NCI-H748 (cell line): ENCODE data around the gene CHFR.
A peak's percentile ranks its signal among the peaks of the same experiment; 100 is the strongest.
"Not testable (repeated sequence)": the region's sequence is repeated elsewhere in the genome, so short reads cannot be mapped to it uniquely, and the experiment has no call there.

Experiments used
- DNase-seq: peaks from one replicate; lab custom pipeline; 2025; ENCODE audit not compliant: unreplicated experiment; lab: John Stamatoyannopoulos, UW

The CHFR gene

DNA sequence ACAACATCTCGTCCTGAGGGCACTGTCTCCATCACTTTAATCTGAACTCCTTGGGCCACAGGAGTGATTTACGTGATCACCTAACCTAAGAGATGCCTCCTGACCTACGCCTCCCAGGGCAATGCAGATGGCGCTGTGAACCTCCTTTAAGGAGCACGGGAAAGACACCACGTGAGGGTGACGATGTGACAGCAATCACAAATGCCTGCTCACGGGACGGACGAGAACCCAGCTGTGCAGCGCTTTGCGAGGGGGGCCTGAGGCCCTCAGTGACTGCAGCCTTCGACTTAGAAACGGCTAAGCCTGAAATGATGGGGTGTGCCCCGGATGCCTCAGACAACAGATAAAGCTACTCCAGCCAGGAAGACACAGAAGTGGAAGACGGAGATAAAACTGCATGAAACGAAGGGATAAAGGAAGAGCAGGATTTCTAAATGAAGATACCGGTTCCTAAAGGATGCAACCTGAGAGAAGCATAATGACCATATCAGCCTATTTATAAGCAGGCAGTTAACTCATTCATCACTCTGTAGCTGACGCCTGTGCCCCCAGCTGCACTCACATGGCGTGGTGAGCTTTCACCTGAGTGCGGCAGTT, 44.9 kb downstream of the CHFR start:
- DNase-seq, result no peak

DNA sequence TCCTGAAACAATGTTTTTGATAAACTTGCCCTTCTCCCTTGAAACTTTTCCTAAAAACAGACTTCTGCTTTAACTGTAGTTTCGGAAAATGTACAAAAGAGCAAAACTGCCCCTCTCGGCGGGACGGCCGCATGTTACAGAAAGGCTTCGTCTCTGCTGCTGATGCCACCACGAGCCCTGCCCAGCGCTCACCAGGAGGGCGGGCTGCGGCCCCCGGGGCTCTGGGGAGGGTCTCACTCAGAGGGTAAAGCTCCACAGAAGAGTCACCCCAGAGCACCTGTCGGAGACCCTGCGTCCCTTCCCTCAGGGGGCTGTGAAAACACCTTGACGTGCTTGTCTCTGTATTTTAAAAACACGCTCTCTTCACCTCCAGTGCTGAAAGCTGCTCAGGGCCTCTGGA, 46.3 kb downstream of the CHFR start:
- no peak for DNase-seq

DNA sequence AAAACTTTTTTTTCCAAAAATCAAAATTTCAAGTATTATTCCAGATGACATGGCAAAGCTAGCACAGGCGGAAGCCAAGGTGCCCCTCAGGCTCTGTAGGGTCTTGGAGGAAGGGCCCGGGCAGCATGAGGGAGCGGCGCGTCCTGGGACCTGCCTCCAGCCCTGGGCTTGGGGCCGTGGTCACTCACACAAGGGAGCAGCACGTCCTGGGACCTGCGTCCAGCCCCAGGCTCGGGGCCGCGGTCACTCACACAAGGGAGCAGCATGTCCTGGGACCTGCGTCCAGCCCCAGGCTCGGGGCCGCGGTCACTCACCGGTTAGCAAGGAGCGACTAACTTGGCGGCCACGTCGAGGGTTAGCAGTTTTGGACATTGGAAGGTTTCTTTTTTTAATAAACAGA, 46.9 kb downstream of the CHFR start:
- DNase-seq, result no peak

DNA sequence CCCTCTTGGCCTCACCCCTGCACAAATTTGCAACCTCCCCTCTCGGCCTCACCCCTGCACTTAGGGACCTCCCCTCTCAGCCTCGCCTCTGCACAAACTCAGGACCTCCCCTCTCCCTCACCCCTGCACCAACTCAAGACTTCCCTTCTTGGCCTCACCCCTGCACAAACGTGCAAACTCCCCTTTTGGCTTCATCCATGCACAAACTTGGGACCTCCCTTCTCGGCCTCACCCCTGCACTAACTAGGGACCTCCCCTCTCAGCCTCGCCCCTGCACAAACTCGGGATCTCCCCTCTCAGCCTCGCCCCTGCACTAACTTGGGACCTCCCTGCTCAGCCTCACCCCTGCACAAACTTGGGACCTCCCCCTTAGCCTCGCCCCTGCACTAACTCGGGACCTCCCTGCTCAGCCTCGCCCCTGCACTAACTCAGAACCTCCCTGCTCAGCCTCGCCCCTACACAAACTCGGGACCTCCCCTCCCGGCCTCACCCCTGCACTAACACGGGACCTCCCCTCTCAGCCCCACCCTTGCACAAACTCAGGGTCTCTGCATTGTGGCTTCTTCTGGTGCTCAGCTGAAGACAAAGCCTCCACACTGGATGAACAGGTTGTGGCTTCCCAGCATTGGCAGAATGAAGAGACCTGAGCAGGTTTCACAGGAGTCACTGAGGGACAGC, 47.7 kb downstream of the CHFR start:
- no peak for DNase-seq

DNA sequence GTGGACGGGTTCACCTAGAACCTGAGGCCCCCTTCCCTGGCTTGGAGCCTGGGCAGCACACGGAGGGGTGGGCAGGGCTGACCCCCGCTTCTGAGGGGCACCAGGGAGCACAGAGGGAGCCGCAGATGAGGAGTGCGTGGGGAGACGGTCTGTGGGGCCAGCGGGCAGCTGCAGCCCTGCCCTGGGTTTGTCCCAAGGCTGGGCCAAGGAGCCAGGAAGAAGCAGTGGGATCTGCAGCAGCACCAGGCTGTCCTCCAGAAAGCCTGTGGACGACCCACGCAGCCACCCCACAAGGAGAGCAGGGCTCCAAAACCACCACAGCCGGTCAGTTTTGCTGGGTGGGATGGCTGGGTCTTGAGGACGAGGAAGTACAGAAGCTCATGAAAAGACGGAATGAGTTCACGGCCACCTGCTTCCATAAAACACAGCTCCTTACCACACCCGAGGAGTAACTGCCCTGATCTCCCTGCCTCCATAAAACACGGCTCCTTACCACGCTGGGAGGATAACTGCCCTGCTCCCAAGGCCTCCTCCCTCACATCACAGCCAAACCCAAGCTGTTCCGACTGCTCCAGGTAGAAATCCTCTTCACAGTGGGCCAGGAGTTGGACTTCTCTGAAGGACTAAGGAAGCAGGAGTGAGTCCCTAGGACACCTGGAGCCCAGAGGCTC, 48.9 kb downstream of the CHFR start:
- no peak for DNase-seq

DNA sequence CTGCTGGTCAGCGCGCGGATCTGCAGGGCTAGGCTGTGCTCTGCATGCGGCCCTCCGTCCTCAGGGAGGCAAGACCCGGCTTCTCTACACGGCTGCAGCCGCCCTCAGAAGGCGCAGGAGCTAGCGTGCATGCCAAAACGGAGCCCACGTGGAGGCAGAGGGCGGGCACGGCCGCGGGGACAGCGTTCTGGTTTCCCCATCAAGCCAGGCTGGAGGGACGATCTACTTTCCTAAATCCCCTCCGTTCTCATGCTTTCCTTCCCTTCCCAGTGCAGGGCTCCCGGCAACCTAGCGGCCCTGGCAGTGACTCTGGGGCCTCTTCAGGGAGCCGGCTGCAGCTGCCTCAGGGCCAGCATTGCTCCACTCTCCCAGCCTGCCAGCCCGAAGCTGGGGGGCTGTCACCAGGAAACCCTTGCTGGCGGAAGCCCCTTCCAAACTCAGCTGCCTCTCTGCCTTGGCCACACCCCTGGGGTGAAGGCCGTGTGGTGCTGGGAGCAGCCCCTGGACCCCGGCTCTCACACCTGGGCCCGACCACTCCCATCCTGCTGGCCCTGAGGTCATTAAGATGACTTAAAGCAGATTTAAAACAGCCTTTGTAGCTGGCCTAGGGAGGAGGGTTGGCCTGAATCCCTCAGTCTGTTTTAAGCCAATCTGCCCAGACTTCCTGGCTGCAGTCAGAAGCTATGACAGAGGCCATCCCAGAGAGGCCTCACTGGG, 49.6 kb downstream of the CHFR start:
- no peak for DNase-seq

DNA sequence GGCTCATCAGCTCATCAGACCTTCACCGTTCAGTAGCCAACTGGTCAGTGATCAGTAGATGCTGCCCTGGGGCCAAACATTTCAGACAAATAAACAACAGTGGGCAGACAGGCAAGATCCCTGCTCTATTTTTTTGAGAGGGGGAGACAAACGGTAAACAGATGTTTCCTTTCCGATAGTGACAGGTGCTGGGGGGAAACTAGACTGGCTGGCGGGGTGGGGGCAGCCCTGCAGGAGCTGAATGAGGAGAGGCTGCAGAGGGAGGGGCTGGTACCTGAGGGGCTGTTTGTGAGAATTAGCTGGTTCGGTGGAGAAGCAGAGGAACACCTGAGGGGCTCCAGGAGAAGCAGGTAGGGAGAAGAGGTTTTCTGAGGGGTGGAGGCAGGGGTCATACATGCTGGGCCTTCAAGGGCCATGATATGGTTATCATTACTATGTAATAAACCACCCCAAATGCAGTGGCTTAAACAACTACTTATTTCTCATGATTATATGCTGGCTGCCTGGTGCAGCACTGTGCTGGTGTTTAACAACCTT, 50.5 kb downstream of the CHFR start:
- no peak for DNase-seq

DNA sequence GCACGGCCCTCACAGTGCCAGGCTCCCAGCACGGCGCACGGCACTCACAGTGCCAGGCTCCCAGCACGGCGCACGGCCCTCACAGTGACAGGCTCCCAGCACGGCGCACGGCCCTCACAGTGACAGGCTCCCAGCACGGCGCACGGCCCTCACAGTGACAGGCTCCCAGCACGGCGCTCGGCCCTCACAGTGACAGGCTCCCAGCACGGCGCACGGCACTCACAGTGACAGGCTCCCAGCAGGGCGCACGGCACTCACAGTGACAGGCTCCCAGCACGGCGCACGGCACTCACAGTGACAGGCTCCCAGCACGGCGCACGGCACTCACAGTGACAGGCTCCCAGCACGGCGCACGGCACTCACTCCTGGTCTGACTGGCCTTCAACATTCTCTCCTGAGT, 51.2 kb downstream of the CHFR start:
- not testable (repeated sequence) for DNase-seq

DNA sequence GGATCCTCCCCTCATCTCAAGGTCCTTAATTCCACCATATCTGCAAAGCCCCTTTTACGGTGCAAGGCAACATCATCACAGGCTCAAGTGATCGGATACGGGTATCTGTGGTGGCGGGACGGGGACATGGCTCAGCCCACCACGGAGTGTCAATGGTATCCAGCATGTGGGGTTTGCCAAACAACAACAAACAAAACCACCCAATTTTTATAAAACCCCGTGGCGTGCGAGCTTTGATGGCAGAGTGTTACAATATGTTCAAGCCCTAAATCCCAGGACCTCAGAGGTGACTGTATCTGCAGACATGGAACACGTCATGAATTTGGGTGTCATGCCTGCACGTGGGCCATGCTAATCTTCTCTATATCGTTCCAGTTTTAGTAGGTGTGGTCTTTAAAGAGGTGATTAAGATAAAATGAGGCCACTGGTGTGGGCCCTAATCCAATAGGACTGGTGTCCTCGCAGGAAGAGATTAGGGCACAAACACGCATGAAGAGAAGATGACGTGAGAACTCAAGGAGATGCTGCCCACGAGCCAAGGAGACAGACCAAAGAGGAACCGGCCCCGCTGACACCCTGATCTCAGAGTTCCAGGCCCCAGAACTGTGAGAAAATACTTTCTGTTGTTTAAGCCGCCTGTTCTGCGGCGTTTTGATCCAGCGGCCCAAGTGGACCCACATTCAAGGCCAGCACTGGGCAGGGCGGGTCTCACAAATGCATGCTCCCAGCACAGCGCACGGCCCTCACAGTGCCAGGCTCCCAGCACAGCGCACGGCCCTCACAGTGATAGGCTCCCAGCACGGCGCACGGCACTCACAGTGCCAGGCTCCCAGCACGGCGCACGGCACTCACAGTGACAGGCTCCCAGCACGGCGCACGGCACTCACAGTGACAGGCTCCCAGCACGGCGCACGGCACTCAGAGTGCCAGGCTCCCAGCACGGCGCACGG, 52.1 kb downstream of the CHFR start:
- no peak for DNase-seq

DNA sequence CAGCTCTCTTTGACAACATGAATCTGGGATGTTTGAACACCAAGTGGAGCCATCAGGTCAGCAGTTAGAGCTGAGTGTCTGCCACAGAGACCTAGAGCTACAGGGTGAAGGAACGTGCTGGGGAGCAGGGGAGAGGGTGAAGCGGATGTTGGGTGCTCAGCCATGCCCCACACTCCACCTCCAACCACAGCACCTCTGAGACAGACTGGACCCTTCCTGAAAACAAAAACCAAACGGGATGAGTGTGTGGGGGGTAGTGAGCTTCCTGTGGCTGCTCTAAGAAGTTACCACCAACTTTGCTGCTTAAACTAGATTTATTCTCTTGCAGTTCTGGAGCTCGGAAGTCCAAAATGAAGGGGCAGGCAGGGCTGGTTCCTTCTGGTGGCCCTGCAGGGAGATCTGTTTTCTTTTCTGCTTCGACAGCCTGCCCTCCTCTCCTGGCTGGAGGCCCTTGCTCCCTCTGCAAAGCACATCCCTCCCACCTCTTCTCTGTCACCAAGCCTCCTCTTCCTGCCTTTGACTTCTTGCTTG, 53.2 kb downstream of the CHFR start:
- no peak for DNase-seq

DNA sequence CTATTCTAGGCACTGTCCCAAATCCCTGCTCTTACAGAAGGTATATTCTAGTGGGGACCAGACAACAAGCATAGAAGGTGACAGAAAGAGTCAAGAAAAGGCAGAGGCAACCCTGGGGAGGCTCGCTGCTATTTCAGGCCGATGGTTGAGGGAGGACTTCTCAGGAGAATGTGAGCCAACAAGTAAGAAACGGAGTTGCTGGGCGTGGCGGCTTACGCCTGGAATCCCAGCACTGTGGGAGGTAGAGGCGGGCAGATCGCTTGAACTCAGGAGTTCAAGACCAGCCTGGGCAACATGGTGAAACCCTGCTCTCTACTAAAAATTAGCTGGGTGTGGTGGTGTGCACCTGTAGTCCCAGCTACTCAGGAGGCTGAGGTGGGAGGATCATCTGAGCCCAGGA, 54.1 kb downstream of the CHFR start:
- no peak for DNase-seq

DNA sequence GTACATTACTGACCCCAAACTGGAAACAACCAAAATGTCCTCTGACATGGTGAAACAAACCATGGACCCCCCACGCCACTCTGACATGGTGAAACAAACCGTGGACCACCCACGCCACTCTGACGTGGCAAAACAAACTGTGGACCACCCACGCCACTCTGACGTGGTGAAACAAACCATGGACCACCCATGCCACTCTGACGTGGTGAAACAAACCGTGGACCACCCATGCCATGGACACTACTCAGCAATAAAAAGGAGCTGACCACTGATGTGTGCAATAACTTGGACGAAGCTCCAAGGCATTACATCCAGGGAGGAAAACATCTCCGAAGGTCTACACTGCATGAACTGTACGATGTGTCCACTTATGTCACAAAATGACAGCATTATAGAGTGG, 55.6 kb downstream of the CHFR start:
- DNase-seq, result no peak

DNA sequence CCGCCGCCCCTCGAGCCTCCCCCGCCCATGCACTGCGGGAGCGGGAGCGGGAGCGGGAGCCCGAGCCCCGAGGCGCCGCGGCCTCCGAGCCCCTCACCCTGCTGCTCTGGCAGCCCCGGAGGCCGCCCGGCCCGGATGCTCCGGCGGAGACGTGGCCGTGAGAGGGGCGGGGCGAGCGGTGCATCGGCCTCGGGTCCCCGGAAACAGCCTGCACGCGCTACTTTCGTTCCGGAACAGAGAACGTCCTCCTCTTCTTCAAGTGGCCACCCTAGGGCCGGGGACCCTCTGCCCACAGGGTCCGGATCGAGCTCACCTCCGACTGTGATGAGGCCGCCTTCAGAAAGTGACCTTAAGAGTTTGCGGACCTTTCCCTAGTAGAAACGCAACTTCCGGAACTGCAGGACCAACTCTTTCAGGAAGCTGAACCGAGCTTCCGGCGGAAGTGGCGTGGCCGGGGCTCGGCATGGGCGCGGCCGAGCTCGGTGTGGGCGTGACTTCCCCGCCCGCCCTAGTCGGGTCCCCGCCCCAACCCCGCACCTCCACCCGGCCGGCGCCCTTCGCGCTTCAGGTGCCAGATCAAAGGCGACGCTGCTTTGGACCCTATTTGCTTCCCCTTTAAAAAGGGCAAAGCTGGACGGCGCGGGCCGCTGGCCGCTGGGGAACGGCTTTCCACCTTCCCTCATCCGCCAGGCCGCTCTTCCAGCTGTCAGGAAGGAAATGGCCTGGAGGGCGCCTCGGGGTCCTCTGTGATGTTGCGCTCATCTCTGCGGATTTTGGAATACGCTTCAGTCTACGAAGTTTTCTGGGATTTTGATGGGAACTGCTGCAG, 58.5 kb downstream of the CHFR start, which contains the start of gene GOLGA3:
Gene GOLGA3, minus strand, starts transcription at position 164 of the 829 bp plus-strand sequence. CDS start 6,741 bp downstream, outside the sequence.
- DNase-seq, result peak; percentile 93

DNA sequence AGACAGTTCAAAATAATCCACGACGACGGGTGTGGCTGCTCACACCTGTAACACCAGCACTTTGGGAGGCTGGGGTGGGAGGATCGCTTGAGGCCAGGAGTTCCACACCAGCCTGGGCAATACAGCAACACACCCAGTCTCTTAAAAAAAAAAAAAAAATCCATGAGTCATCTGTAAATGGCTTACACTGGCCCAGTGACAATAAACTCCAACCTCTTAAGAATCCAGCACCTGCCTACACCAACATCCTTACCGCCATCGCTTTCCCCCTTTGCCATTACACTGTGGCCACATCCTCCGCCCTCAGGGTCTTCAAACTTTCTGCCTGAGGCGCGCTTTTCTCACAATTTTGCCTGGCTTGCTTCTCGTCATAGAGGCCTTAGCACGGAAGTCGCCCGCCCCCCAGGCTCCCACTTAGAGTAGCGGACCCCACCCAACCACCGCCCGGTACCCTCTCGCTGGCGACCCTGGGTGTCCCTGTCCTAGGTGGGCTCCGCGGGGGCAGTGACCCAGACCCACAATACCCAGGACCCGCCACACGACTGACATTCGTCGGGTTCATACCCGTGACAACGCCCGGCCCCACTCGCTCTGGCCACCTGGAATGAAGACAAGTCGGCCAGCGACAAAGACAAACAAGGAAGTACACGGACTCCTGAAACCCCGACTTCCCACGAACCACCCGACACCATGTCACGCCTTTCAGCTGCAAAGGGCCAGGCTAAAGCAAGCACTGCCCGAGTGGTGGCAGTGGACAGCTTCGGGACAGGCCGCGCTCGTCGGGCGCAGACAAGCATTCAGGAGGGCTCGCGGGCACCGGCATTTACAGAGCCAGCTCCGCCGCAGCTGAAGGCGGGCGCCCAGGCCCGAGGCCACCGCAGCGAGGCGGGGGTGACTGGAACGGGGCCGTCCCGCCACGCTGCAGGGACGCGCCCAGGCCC, 59.4 kb downstream of the CHFR start:
- peak; percentile 37 for DNase-seq

DNA sequence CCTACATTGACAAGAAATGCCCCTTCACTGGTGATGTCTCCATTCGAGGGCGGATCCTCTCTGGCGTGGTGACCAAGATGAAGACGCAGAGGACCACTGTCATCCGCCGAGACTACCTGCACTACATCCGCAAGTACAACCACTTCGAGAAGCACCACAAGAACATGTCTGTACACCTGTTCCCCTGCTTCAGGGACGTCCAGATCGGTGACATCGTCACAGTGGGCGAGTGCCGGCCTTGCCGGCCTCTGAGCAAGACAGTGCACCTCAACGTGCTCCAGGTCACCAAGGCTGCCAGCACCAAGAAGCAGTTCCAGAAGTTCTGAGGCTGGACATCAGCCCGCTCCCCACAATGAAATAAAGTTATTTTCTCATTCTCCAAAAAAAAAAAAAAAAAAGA, 61.5 kb downstream of the CHFR start:
- no peak for DNase-seq

DNA sequence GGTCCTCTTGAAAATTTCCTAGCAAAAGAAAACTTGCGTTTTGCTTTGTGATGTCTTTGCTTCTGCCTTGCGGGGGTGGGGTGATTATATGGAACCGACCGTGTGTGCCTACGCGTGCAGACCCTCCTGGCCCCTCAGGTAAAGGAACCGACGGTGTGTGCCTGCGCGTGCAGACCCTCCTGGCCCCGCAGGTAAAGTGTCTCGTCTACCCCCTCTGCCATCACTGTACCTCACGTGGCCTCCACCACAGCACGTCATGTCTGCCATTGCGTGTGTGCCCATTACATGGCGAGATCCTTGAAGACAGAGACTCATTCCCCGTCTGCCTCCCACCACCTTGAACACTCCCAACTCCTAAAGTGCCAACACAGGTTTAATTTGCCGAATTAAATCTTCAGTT, 62.3 kb downstream of the CHFR start:
- DNase-seq, result no peak

DNA sequence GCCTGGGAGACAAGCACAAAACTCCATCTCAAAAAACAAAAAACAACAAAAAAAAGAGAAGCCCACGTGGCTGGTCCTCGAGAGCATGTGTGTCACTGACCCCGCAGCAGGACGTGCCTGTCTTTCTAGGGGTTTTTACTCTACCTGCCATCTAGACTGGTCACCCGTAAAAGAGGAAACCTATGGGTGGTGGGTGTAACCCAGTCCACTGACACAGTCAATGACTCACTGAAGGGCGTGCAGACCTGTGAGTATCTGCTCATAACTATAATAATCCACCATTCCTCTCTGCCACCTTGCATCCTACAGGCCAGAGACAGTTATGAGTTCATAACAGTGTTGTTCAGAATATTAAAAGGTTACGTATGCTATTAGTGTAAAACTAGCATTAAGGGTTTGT, 63.4 kb downstream of the CHFR start:
- DNase-seq, result no peak

DNA sequence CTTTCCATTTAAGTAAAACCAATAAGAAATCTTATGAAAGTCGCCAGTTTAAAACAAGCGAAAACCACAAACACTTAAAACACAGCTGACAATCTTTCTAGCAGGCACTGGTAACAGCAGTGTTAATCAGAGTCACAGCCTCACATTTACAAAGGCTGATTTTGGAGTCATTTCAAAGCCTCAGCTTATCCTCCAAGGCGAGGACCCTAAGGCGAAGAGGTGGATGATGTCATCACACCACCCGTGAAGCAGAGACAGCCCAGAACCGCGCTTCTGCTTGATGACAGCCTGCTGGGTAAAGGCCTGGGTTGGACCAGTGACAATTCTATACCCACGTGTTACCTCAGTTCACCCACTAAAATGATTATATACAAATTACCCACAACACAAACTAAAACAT, 68.8 kb downstream of the CHFR start:
- DNase-seq, result no peak
